ENCODE measurements around the gene MBNL2. TPM values are rescaled to one million over a fixed set of nuclear protein-coding genes. Genes with fewer than 3 reads are reported as not detected.
A peak's percentile ranks its signal among the peaks of the same experiment; 100 is the strongest.

Gene MBNL2
- total RNA-seq, 2 donors from 2014 or later = 31.4 to 50.1 TPM

GRCh38 chr13:97242755-97243497 lies 20.8 kb downstream of the MBNL2 start:
- no peak for DNase-seq
- intact Hi-C loops (cut with DNase I, micrococcal nuclease) = no loop called here
- ATAC-seq = no peak

GRCh38 chr13:97243915-97244781 lies 22.0 kb downstream of the MBNL2 start:
- intact Hi-C loops (cut with DNase I, micrococcal nuclease) = no loop called here
- no peak for DNase-seq
- peak; percentile 65 for ATAC-seq

GRCh38 chr13:97245011-97245410 lies 22.9 kb downstream of the MBNL2 start:
- no peak for DNase-seq
- intact Hi-C loops (cut with DNase I, micrococcal nuclease) = no loop called here
- ATAC-seq = no peak

GRCh38 chr13:97246596-97247158 lies 24.5 kb downstream of the MBNL2 start:
- ATAC-seq (no peak), DNase-seq (no peak)
- intact Hi-C loops (cut with DNase I, micrococcal nuclease) = no loop called here

- intact Hi-C loops (cut with DNase I, micrococcal nuclease) = no loop called here
- DNase-seq = no peak
- ATAC-seq = no peak
Measured at GRCh38 chr13:97248243-97248642, 26.1 kb downstream of the MBNL2 start.

- ATAC-seq (no peak), DNase-seq (no peak)
- intact Hi-C loops (cut with DNase I, micrococcal nuclease) = no loop called here
Measured at GRCh38 chr13:97249093-97249795, 27.1 kb downstream of the MBNL2 start.

- intact Hi-C loops (cut with DNase I, micrococcal nuclease) = no loop called here
- DNase-seq (no peak), ATAC-seq (no peak)
Measured at GRCh38 chr13:97249796-97250495, 27.8 kb downstream of the MBNL2 start.

GRCh38 chr13:97250560-97250959 lies 28.4 kb downstream of the MBNL2 start:
- no peak for DNase-seq
- intact Hi-C loops (cut with DNase I, micrococcal nuclease) = no loop called here
- ATAC-seq = no peak

GRCh38 chr13:97252735-97253134 lies 30.6 kb downstream of the MBNL2 start:
- intact Hi-C loops (cut with DNase I, micrococcal nuclease) = no loop called here
- DNase-seq = no peak

GRCh38 chr13:97253581-97254293 lies 31.6 kb downstream of the MBNL2 start:
- intact Hi-C loops (cut with DNase I, micrococcal nuclease) = no loop called here
- DNase-seq (no peak), ATAC-seq (no peak)

More at GRCh38 chr13:97252735-97253134, 30.6 kb downstream of the MBNL2 start:
- no peak for ATAC-seq

GRCh38 chr13:97254816-97255215 lies 32.7 kb downstream of the MBNL2 start:
- ATAC-seq = no peak
- no peak for DNase-seq
- intact Hi-C loops (cut with DNase I, micrococcal nuclease) = no loop called here

- DNase-seq (no peak), ATAC-seq (no peak)
- intact Hi-C loops (cut with DNase I, micrococcal nuclease) = no loop called here
Measured at GRCh38 chr13:97255515-97256021, 33.4 kb downstream of the MBNL2 start.

GRCh38 chr13:97256343-97256783 lies 34.2 kb downstream of the MBNL2 start:
- no peak for DNase-seq
- intact Hi-C loops (cut with DNase I, micrococcal nuclease) = no loop called here

GRCh38 chr13:97257228-97257755 lies 35.2 kb downstream of the MBNL2 start:
- DNase-seq = no peak
- intact Hi-C loops (cut with DNase I, micrococcal nuclease) = no loop called here
- ATAC-seq = no peak

More at GRCh38 chr13:97256343-97256783, 34.2 kb downstream of the MBNL2 start:
- ATAC-seq = no peak

GRCh38 chr13:97257800-97258799 lies 36.0 kb downstream of the MBNL2 start:
- intact Hi-C loops (cut with DNase I, micrococcal nuclease) = no loop called here
- ATAC-seq (peak; percentile 14), DNase-seq (no peak)

- intact Hi-C loops (cut with DNase I, micrococcal nuclease) = no loop called here
- ATAC-seq (no peak), DNase-seq (no peak)
Measured at GRCh38 chr13:97258801-97259200, 36.7 kb downstream of the MBNL2 start.
